Keratinocyte (primary cell): Measurements from ENCODE around the gene BDKRB2.

ENCODE experiments used
- CTCF ChIP-seq, 3 experiments: IDR thresholded peaks in 1 of 3; conservative IDR thresholded peaks in 1 of 3; optimal IDR thresholded peaks in 1 of 3; 2 replicates in 2 of 3; 3 replicates in 1 of 3; pipeline versions ENCODE3 to v1.5.1; 2011; ENCODE audit warnings: low read length in 3 of 3, mild to moderate bottlenecking in 3 of 3, moderate library complexity in 2 of 3, control low read depth in 1 of 3, inconsistent platforms in 1 of 3; ENCODE audit not compliant: insufficient read depth in 2 of 3; ENCODE audit errors: extremely low read depth in 1 of 3
- EZH2 ChIP-seq: IDR thresholded peaks from one replicate; pipeline ENCODE4 v1.6.1; 2012; ENCODE audit warnings: inconsistent platforms, mild to moderate bottlenecking, low read length, moderate library complexity

- TF ChIP-seq CTCF (optimal IDR thresholded peaks at IDR 0.05 in 1 of 3, IDR thresholded peaks at IDR 0.05 in 1 of 3, conservative IDR thresholded peaks at IDR 0.05 in 1 of 3; ENCODE audit: extremely low read depth in 1 of 3, insufficient read depth in 2 of 3, low read length in 3 of 3) (no peak), EZH2 (no peak)
These were observed 53.3 kb downstream of the BDKRB2 start for GRCh38 chr14:96257900-96258299.
